ENCODE results near the gene FNDC3B. TPM values are rescaled to one million over a fixed set of nuclear protein-coding genes. Genes with fewer than 3 reads are reported as not detected.

Gene FNDC3B
- total and polyA plus RNA-seq, 2 of the 8 experiments (the other 6 are each of a cell fraction or from before 2014, with no cell fraction given): 14.1 to 44.4 TPM

- CTCF ChIA-PET (ENCODE audit: partially characterized antibody): no interaction called here
- no peak overlapping the region for H2BK15ac ChIP-seq (ENCODE audit: low read length)
- no peak overlapping the region for H3K23ac ChIP-seq (ENCODE audit: insufficient read length)
- no peaks in the 10 kb centered on the region for H3K79me2 ChIP-seq (ENCODE audit: control insufficient read depth in 1 of 2, insufficient read depth in 2 of 2, low read length in 2 of 2)
- H3K56ac ChIP-seq (replicated peaks; ENCODE audit: insufficient read length, low read depth, low read length): no peak overlapping the region
- H2BK120ac ChIP-seq (replicated peaks; ENCODE audit: low read depth, low read length): no peak overlapping the region
- no peak overlapping the region for H2AFZ ChIP-seq (ENCODE audit: low read length)
- no peaks in the 10 kb centered on the region for H3K79me1 ChIP-seq (ENCODE audit: low read depth, low read length)
- no peaks in the 10 kb centered on the region for H4K20me1 ChIP-seq (replicated peaks in 1 of 2; ENCODE audit: control insufficient read depth in 1 of 2, insufficient read depth in 2 of 2, low read length in 2 of 2)
- H4K8ac ChIP-seq (ENCODE audit: extremely low read depth, insufficient read depth, low read length): no peak overlapping the region
- no peak overlapping the region for H2BK20ac ChIP-seq (ENCODE audit: low read length)
- H3K27ac ChIP-seq (ENCODE audit: low read depth, low read length): no peak overlapping the region
- peaks cover 7 to 21% (median 12%) of the 10 kb centered on the region in 4 experiments; a peak in 7 of 8 replicates for H3K36me3 ChIP-seq (ENCODE audit: control insufficient read depth in 2 of 4, insufficient read depth in 4 of 4, low read length in 3 of 4)
- H3K4ac ChIP-seq (replicated peaks; ENCODE audit: insufficient read length, low read depth, low read length): no peak overlapping the region
- no peak overlapping the region for H3K14ac ChIP-seq (ENCODE audit: insufficient read length)
- H3K18ac ChIP-seq (ENCODE audit: extremely low read depth, low read length): no peak overlapping the region
- FAIRE-seq: no peak
- H2BK5ac ChIP-seq (ENCODE audit: low read depth, low read length): no peak overlapping the region
- no peak overlapping the region for H3K9ac ChIP-seq (replicated peaks in 1 of 4; ENCODE audit: extremely low read depth in 1 of 4, low read depth in 3 of 4, low read length in 3 of 4)
- H3K9me3 ChIP-seq (ENCODE audit: insufficient read depth in 2 of 2, low read depth in 1 of 2, low read length in 1 of 2): peaks cover under 1 to 5% of the 10 kb centered on the region in 2 experiments; a peak in 2 of 4 replicates
- DNase-seq (ENCODE audit: low read depth in 1 of 2, low spot score in 2 of 2): no peak
- H3K4me3 ChIP-seq (ENCODE audit: extremely low read depth in 1 of 4, insufficient read depth in 2 of 4, low read depth in 3 of 4, low read length in 4 of 4): no peak overlapping the region
- WGBS, 2 experiments (ENCODE audit: extremely low coverage in 1 of 2, insufficient coverage in 1 of 2, insufficient read length in 1 of 2, insufficient replicate concordance in 2 of 2, low coverage in 1 of 2, low lambda C conversion rate in 2 of 2, missing lambda C conversion rate in 1 of 2): 95% methylated on average over 5 of the region's 5 CpGs; no CpG with 5 or more reads in 1 of the 2 experiments
- H2BK12ac ChIP-seq (ENCODE audit: low read depth, low read length): no peak overlapping the region
- H3K4me1 ChIP-seq (replicated peaks in 1 of 4; ENCODE audit: control insufficient read depth in 3 of 4, insufficient read depth in 4 of 4, low read length in 3 of 4): no peaks in the 10 kb centered on the region
- H4K5ac ChIP-seq (ENCODE audit: insufficient read length, low read depth, low read length): no peak overlapping the region
- H2AK5ac ChIP-seq (ENCODE audit: low read depth, low read length): no peak overlapping the region
- no peaks in the 10 kb centered on the region for H3K27me3 ChIP-seq (replicated peaks in 1 of 4; ENCODE audit: control insufficient read depth in 3 of 4, extremely low read depth in 1 of 4, insufficient read depth in 3 of 4, low read length in 3 of 4)
- POLR2A ChIA-PET (ENCODE audit: partially characterized antibody): no interaction called here
- no peak overlapping the region for H4K91ac ChIP-seq (replicated peaks; ENCODE audit: insufficient read length, low read length)
- no peak overlapping the region for H3K4me2 ChIP-seq (ENCODE audit: insufficient read depth in 1 of 2, low read depth in 2 of 2, low read length in 2 of 2)
- no peaks in the 10 kb centered on the region for H3K23me2 ChIP-seq (ENCODE audit: low read depth, low read length)
- TF ChIP-seq SP4 (IDR thresholded peaks at IDR 0.05; ENCODE audit: low read length) (no peak), RNF2 (IDR thresholded peaks at IDR 0.05; ENCODE audit: borderline replicate concordance, low read depth, low read length, missing control alignments, poor library complexity, severe bottlenecking) (no peak), GTF2F1 (IDR thresholded peaks at IDR 0.05; ENCODE audit: borderline replicate concordance, low read depth, low read length) (no peak), CTBP2 (IDR thresholded peaks at IDR 0.05; ENCODE audit: borderline replicate concordance, insufficient read depth, insufficient read length, low read length) (no peak), RFX5 (IDR thresholded peaks at IDR 0.05; ENCODE audit: borderline replicate concordance, low read depth, low read length) (no peak), TAF7 (optimal IDR thresholded peaks at IDR 0.05; ENCODE audit: borderline replicate concordance, low read depth, low read length) (no peak), HDAC6 (IDR thresholded peaks at IDR 0.05; ENCODE audit: low read depth, low read length) (no peak), TAF1 (IDR thresholded peaks at IDR 0.05; ENCODE audit: low read depth, low read length) (no peak), TBP (IDR thresholded peaks at IDR 0.05; ENCODE audit: low read depth, low read length) (no peak), ATF3 (IDR thresholded peaks at IDR 0.05; ENCODE audit: insufficient read depth, low read depth, low read length) (no peak), CREB1 (IDR thresholded peaks at IDR 0.05) (no peak), MAX (IDR thresholded peaks at IDR 0.05) (no peak), EZH2 (IDR thresholded peaks at IDR 0.05; ENCODE audit: low read depth, low read length, severe bottlenecking) (no peak)
Observed at GRCh38 chr3:172373912-172374311, 334.5 kb downstream of the FNDC3B start.
